PC-9 (cell line): ENCODE measurements around the gene MTHFD1L. TPM values are rescaled to one million over a fixed set of nuclear protein-coding genes. Genes with fewer than 3 reads are reported as not detected.
"Not testable (repeated sequence)": the region's sequence is repeated elsewhere in the genome, so short reads cannot be mapped to it uniquely, and the experiment has no call there.

Source experiments
- BruUV-seq: library from RNA; stranded (reverse); fragments of 400-500 nt; replicated peaks from 2 replicates; lab custom pipeline; 2021; lab: Mats Ljungman, UMichigan
- CTCF ChIA-PET: fragments of 300-600 bp; sonication (Branson Sonifier 250); formaldehyde crosslinking; loops from one replicate; lab custom pipeline; 2022; ENCODE audit warnings: antibody characterized with exemption; lab: Charles Lee
- POLR2A ChIA-PET: fragments of 300-600 bp; sonication (Branson Sonifier 250); formaldehyde crosslinking; loops from one replicate; lab custom pipeline; 2022; ENCODE audit warnings: antibody characterized with exemption; ENCODE audit not compliant: unreplicated experiment; lab: Charles Lee
- DNase-seq, 2 experiments: peaks; one replicate each; pipeline versions ENCODE4 v3.0.0 to v3.0.0-alpha.2; 2015 to 2022; ENCODE audit warnings: mixed read lengths in 1 of 2
- H2AFZ ChIP-seq: fragments of 200-600 bp; sonication (generic); 2 replicates; pipeline ENCODE4 v1.8.1; 2017; ENCODE audit warnings: antibody characterized with exemption
- H3F3A ChIP-seq: fragments of 200-600 bp; sonication (generic); 2 replicates; pipeline ENCODE4 v1.8.1; 2017; ENCODE audit warnings: antibody characterized with exemption, mild to moderate bottlenecking, low read depth; ENCODE audit not compliant: insufficient read depth
- H3K27ac ChIP-seq: fragments of 200-600 bp; sonication (generic); 2 replicates; pipeline ENCODE4 v1.6.1; 2016; ENCODE audit warnings: mixed run types
- H3K27me3 ChIP-seq: fragments of 200-600 bp; sonication (generic); 2 replicates; pipeline ENCODE4 v1.6.1; 2016; ENCODE audit warnings: low read depth, mixed run types; ENCODE audit not compliant: insufficient read depth
- H3K36me3 ChIP-seq: fragments of 200-600 bp; sonication (generic); 2 replicates; pipeline ENCODE4 v1.6.1; 2016; ENCODE audit warnings: low read depth, mixed run types
- H3K4me1 ChIP-seq: fragments of 200-600 bp; sonication (generic); replicated peaks from 2 replicates; pipeline ENCODE4 v1.6.1; 2016; ENCODE audit warnings: mixed run types; ENCODE audit not compliant: insufficient read depth
- H3K4me2 ChIP-seq: fragments of 200-600 bp; sonication (generic); 2 replicates; pipeline ENCODE4 v1.6.1; 2017; ENCODE audit warnings: mixed run types
- H3K4me3 ChIP-seq: fragments of 200-600 bp; sonication (generic); 2 replicates; pipeline ENCODE4 v1.6.1; 2016; ENCODE audit warnings: mixed run types
- H3K79me2 ChIP-seq: fragments of 200-600 bp; sonication (generic); 2 replicates; pipeline ENCODE4 v1.6.1; 2017; ENCODE audit warnings: low read depth, mixed run types
- H3K9me2 ChIP-seq: fragments of 200-600 bp; sonication (generic); 2 replicates; pipeline ENCODE4 v1.8.1; 2017; ENCODE audit warnings: mild to moderate bottlenecking; ENCODE audit not compliant: insufficient read depth
- H3K9me3 ChIP-seq: fragments of 200-600 bp; sonication (generic); 2 replicates; pipeline ENCODE4 v1.8.1; 2016; ENCODE audit warnings: low read depth; ENCODE audit not compliant: insufficient read depth
- H4K20me1 ChIP-seq: fragments of 200-600 bp; sonication (generic); 2 replicates; pipeline ENCODE4 v1.8.1; 2017; ENCODE audit not compliant: insufficient read depth
- EZH2 ChIP-seq: fragments of 200-600 bp; sonication (generic); IDR thresholded peaks from 2 replicates; pipeline ENCODE4 v1.8.0; 2017; ENCODE audit warnings: antibody characterized with exemption, low read depth
- intact Hi-C: fragments of 100-400 bp; cut with micrococcal nuclease; formaldehyde crosslinking; loops from one replicate; pipeline ENCODE4 v1.10.0; 2022; ENCODE audit not compliant: unreplicated experiment
- total RNA-seq: library from RNA; stranded (reverse); gene quantifications from 2 replicates; pipeline ENCODE4 v1.2.3, GENCODE V29; 2021
- TF ChIP-seq, protein P1 (sequence below): fragments of 200-600 bp; sonication (generic); conservative IDR thresholded peaks from 2 replicates; pipeline ENCODE4 v1.6.1; 2017; ENCODE audit warnings: mixed run types, antibody characterized with exemption, mild to moderate bottlenecking, moderate library complexity

Gene MTHFD1L
- total RNA-seq, 1 experiment from 2014 or later, result 53.3 TPM

GRCh38 chr6:151082079-151082478, 216.6 kb downstream of the MTHFD1L start:
- no peak for TF ChIP-seq EZH2
- TF ChIP-seq, protein P1, sequence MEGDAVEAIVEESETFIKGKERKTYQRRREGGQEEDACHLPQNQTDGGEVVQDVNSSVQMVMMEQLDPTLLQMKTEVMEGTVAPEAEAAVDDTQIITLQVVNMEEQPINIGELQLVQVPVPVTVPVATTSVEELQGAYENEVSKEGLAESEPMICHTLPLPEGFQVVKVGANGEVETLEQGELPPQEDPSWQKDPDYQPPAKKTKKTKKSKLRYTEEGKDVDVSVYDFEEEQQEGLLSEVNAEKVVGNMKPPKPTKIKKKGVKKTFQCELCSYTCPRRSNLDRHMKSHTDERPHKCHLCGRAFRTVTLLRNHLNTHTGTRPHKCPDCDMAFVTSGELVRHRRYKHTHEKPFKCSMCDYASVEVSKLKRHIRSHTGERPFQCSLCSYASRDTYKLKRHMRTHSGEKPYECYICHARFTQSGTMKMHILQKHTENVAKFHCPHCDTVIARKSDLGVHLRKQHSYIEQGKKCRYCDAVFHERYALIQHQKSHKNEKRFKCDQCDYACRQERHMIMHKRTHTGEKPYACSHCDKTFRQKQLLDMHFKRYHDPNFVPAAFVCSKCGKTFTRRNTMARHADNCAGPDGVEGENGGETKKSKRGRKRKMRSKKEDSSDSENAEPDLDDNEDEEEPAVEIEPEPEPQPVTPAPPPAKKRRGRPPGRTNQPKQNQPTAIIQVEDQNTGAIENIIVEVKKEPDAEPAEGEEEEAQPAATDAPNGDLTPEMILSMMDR, result no peak; the same call in 1 of the 2 replicates
- H3K9me2 ChIP-seq, result no peaks in the 10 kb centered on the region
- no TSS peak for BruUV-seq
- ChIA-PET CTCF (no interaction called here), POLR2A (interaction anchor here (0.6 to 0.9 kb wide), 4 partner anchors 9 to 30 kb away, joined by 3 to 5 read pairs (median 4); no protein-coding TSS in a partner anchor)
- intact Hi-C loops, result loop anchor here (1.0 kb wide), 2 partner anchors 14 to 41 kb away; no protein-coding TSS in a partner anchor
- H4K20me1 ChIP-seq, result no peaks in the 10 kb centered on the region
- H3K36me3 ChIP-seq, result peaks cover 8% of the 10 kb centered on the region; the same call in 1 of the 2 replicates
- H3K4me1 ChIP-seq, result peaks cover 33% of the 10 kb centered on the region
- DNase-seq, result peak; percentile 15 to 92
- peak overlapping the region; percentile 93 for H3K27ac ChIP-seq
- H3K79me2 ChIP-seq, result peaks cover 8% of the 10 kb centered on the region; the same call in 1 of the 2 replicates
- no peaks in the 10 kb centered on the region for H3K9me3 ChIP-seq
- H2AFZ ChIP-seq, result no peak overlapping the region
- peak overlapping the region; percentile 40; the same call in 1 of the 2 replicates for H3K4me3 ChIP-seq
- H3F3A ChIP-seq, result peaks cover 43% of the 10 kb centered on the region
- H3K4me2 ChIP-seq, result peak overlapping the region; percentile 79
- H3K27me3 ChIP-seq, result no peaks in the 10 kb centered on the region

DNA sequence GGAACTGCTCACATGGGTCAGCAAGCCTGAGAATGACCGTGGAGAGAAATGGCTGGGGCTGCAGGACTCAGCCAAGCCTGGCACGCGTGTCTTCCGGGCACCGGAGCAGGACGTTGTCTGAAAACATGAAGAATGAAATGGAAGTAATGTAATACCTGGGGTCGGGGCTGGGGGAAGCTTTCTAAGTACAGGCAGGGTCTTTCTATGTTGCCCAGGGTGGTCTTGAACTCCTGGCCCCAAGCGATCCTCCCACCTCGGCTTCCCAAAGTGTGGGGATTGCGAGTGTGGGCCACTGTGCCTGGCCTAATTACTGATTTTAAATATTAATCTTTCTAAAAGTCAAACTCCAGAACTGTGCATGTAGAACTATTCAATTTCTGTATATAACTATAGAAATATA, 218.8 kb downstream of the MTHFD1L start:
- intact Hi-C loops, result no loop called here
- H3K4me1 ChIP-seq, result peaks cover 51% of the 10 kb centered on the region
- peaks cover 4% of the 10 kb centered on the region; the same call in 1 of the 2 replicates for H3K36me3 ChIP-seq
- H3K27me3 ChIP-seq, result no peaks in the 10 kb centered on the region
- H3K9me3 ChIP-seq, result no peaks in the 10 kb centered on the region
- H4K20me1 ChIP-seq, result no peaks in the 10 kb centered on the region
- no peak overlapping the region for H2AFZ ChIP-seq
- DNase-seq, result no peak
- POLR2A ChIA-PET, result no interaction called here
- TF ChIP-seq EZH2, result no peak
- TF ChIP-seq, protein P1, result no peak
- H3K79me2 ChIP-seq, result peaks cover 8% of the 10 kb centered on the region; the same call in 1 of the 2 replicates
- peak overlapping the region; percentile 25; the same call in 1 of the 2 replicates for H3K27ac ChIP-seq
- BruUV-seq, result no TSS peak
- peaks cover 43% of the 10 kb centered on the region for H3F3A ChIP-seq
- CTCF ChIA-PET, result no interaction called here
- no peak overlapping the region for H3K4me3 ChIP-seq
- no peaks in the 10 kb centered on the region for H3K9me2 ChIP-seq
- H3K4me2 ChIP-seq, result no peak overlapping the region

- H3K9me3 ChIP-seq, H3K4me3 ChIP-seq, CTCF ChIA-PET, H3K4me2 ChIP-seq, H3K9me2 ChIP-seq, BruUV-seq, H3K36me3 ChIP-seq, DNase-seq, H3K79me2 ChIP-seq, intact Hi-C loops, H2AFZ ChIP-seq, H4K20me1 ChIP-seq, H3K27me3 ChIP-seq, POLR2A ChIA-PET: not testable (repeated sequence)
- Histone ChIP-seq H3K27ac (peak overlapping the region; percentile 31; the same call in 1 of the 2 replicates), H3F3A (peaks cover 30% of the 10 kb centered on the region), H3K4me1 (peaks cover 61% of the 10 kb centered on the region)
These were observed 221.6 kb downstream of the MTHFD1L start for GRCh38 chr6:151087055-151087454.
